HepG2 (cell line): Measurements from ENCODE around the gene CNTN4. TPM values are rescaled to one million over a fixed set of nuclear protein-coding genes. Genes with fewer than 3 reads are reported as not detected.

Experiments
- ATAC-seq: fragments of 200-7000 bp; cut with Tn5 transposase; 3 replicates; pipeline ENCODE4 v1.9.1; 2020; ENCODE audit warnings: mild to moderate bottlenecking, moderate library complexity
- BruUV-seq: library from RNA; stranded (reverse); fragments of 400-500 nt; replicated peaks from 2 replicates; lab custom pipeline; 2021; lab: Mats Ljungman, UMichigan
- CTCF ChIA-PET: fragments of 300-600 bp; formaldehyde crosslinking; extraction: SDS; loops from one replicate; lab custom pipeline; 2021; ENCODE audit warnings: low total read pairs, inconsistent platforms, low intra/inter-chr PET ratio; lab: Yijun Ruan, JAX
- POLR2A ChIA-PET: fragments of 350-600 bp; sonication (Branson Sonifier 250); formaldehyde crosslinking; loops from one replicate; lab custom pipeline; 2020; ENCODE audit warnings: antibody characterized with exemption, inconsistent platforms; lab: Yijun Ruan, JAX
- DNase-seq: peaks from one replicate; pipeline ENCODE4 v3.0.0-alpha.2; 2015; ENCODE audit warnings: low spot score
- FAIRE-seq: peaks from 3 replicates; lab custom pipeline; 2011; peaks lifted over from hg19 to GRCh38; lab: Jason Lieb, UNC
- H2AFZ ChIP-seq: one replicate; pipeline ENCODE4 v1.6.1; 2011; ENCODE audit warnings: low read length, inconsistent platforms
- H3K27ac ChIP-seq: fragments of 300-600 bp; 3 replicates; pipeline ENCODE4 v1.8.0; 2011; ENCODE audit warnings: mixed run types, mild to moderate bottlenecking, mixed read lengths, low read length, inconsistent platforms; ENCODE audit not compliant: insufficient read depth; ENCODE audit errors: extremely low read length
- H3K27me3 ChIP-seq, 2 experiments: fragments of 200-600 bp in 1 of 2; 2 replicates in 1 of 2; 3 replicates in 1 of 2; pipeline versions ENCODE4 v1.6.0 to v1.8.0; 2011; ENCODE audit warnings: low read length in 2 of 2, mild to moderate bottlenecking in 2 of 2, moderate library complexity in 2 of 2, inconsistent platforms in 1 of 2; ENCODE audit not compliant: insufficient read depth in 2 of 2, control insufficient read depth in 1 of 2
- H3K36me3 ChIP-seq, 2 experiments: fragments of 200-600 bp in 1 of 2; replicated peaks in 1 of 2; 2 replicates in 1 of 2; 3 replicates in 1 of 2; pipeline versions ENCODE4 v1.5.1 to v1.8.0; 2011; ENCODE audit warnings: low read length in 2 of 2, inconsistent platforms in 1 of 2; ENCODE audit not compliant: insufficient read depth in 2 of 2, control insufficient read depth in 1 of 2
- H3K4me1 ChIP-seq: 2 replicates; pipeline ENCODE4 v1.5.1; 2012; ENCODE audit warnings: low read length, inconsistent platforms; ENCODE audit not compliant: insufficient read depth
- H3K4me2 ChIP-seq: 2 replicates; pipeline ENCODE4 v1.6.0; 2011; ENCODE audit warnings: low read depth, low read length, inconsistent platforms
- H3K4me3 ChIP-seq, 3 experiments: fragments of 200-600 bp in 1 of 3; sonication (generic), shearing (Covaris generic) in 1 of 3; replicated peaks in 1 of 3; 2 replicates each; pipeline ENCODE4 v1.5.1; 2011 to 2016; ENCODE audit warnings: low read length in 3 of 3, inconsistent platforms in 2 of 3, low read depth in 2 of 3, mild to moderate bottlenecking in 2 of 3, control low read depth in 1 of 3, mixed read lengths in 1 of 3; ENCODE audit not compliant: insufficient read depth in 1 of 3
- H3K79me2 ChIP-seq: one replicate; pipeline ENCODE4 v1.6.1; 2011; ENCODE audit warnings: low read length, inconsistent platforms; ENCODE audit not compliant: insufficient read depth
- H3K9ac ChIP-seq: 2 replicates; pipeline ENCODE4 v1.6.0; 2011; ENCODE audit warnings: mild to moderate bottlenecking, low read depth, low read length, inconsistent platforms; ENCODE audit not compliant: insufficient read depth
- H3K9me3 ChIP-seq: 2 replicates; pipeline ENCODE4 v1.5.1; 2012; ENCODE audit warnings: mild to moderate bottlenecking, low read length
- H4K20me1 ChIP-seq: 2 replicates; pipeline ENCODE4 v1.6.0; 2011; ENCODE audit warnings: inconsistent platforms, mild to moderate bottlenecking, low read length, moderate library complexity; ENCODE audit not compliant: insufficient read depth
- EP300 ChIP-seq, 3 experiments: sonication (generic) in 1 of 3; formaldehyde crosslinking in 1 of 3; IDR thresholded peaks; 2 replicates each; pipeline versions ENCODE4 v1.5.1 to v1.6.1; 2011 to 2020; ENCODE audit warnings: low read depth in 2 of 3, low read length in 2 of 3, borderline replicate concordance in 1 of 3, improper control_type of control experiment in 1 of 3, mild to moderate bottlenecking in 1 of 3, missing genetic modification reagents in 1 of 3, moderate library complexity in 1 of 3
- KDM5B ChIP-seq: sonication (generic); formaldehyde crosslinking; IDR thresholded peaks from 2 replicates; pipeline ENCODE4 v1.4.0; 2020; ENCODE audit warnings: missing genetic modification reagents, mild to moderate bottlenecking, borderline replicate concordance
- ZNF326 ChIP-seq: sonication (generic); formaldehyde crosslinking; IDR thresholded peaks from 2 replicates; pipeline ENCODE4 v1.4.0; 2020; ENCODE audit warnings: missing genetic modification reagents, borderline replicate concordance
- ZNF501 ChIP-seq: sonication (generic); formaldehyde crosslinking; IDR thresholded peaks from 2 replicates; pipeline ENCODE4 v1.5.1; 2020; ENCODE audit warnings: mild to moderate bottlenecking, moderate library complexity, missing genetic modification reagents
- ZNF878 ChIP-seq: sonication (generic); formaldehyde crosslinking; IDR thresholded peaks from 2 replicates; pipeline ENCODE4 v1.8.1; 2023; ENCODE audit warnings: mild to moderate bottlenecking, missing genetic modification reagents, moderate library complexity
- WGBS: methylation state at CpG from one replicate; pipeline ENCODE4 v1.1.6; 2017; ENCODE audit warnings: low lambda C conversion rate; 5-methylcytosine and 5-hydroxymethylcytosine counted together
- in situ Hi-C: cut with HindIII; loops from 2 replicates; pipeline ENCODE4 v1.10.0; 2017; ENCODE audit warnings: low pct_unique_long_range_greater_than_20kb; ENCODE audit not compliant: extremely low pct_ligation_motif_present
- intact Hi-C: fragments of 100-400 bp; cut with micrococcal nuclease; formaldehyde crosslinking; loops from one replicate; pipeline ENCODE4 v1.10.0; 2022; ENCODE audit not compliant: unreplicated experiment
- polyA plus RNA-seq, 8 experiments: library from polyadenylated mRNA; depleted of rRNA in 3 of 8; stranded (reverse) in 7 of 8; unstranded in 1 of 8; fragments of >200 nt; fragmentation: Illumina TruSeq in 4 of 8; extraction: Trizol in 4 of 8; gene quantifications; 2 replicates each; pipeline versions ENCODE4 v1.2.1 to v1.2.3, GENCODE V29; 2011 to 2016; ENCODE audit warnings: low read depth in 4 of 8, missing spikeins in 1 of 8, mixed read lengths in 1 of 8; ENCODE audit not compliant: insufficient read depth in 1 of 8
- total RNA-seq, 5 experiments: library from RNA; depleted of rRNA; stranded (reverse); fragments of >200 nt; fragmentation: Illumina TruSeq; extraction: Trizol; gene quantifications; 2 replicates each; pipeline ENCODE4 v1.2.3, GENCODE V29; 2016; ENCODE audit warnings: low read depth in 1 of 5
- TF ChIP-seq, protein P1 (sequence below): sonication (generic); formaldehyde crosslinking; IDR thresholded peaks from 2 replicates; pipeline ENCODE4 v1.5.0; 2020; ENCODE audit warnings: missing genetic modification reagents
- TF ChIP-seq, protein P2 (sequence below): fragments of 450-650 bp; IDR thresholded peaks from 2 replicates; pipeline ENCODE4 v1.6.1; 2017
- TF ChIP-seq, protein P3 (sequence below): sonication (generic); formaldehyde crosslinking; IDR thresholded peaks from 2 replicates; pipeline ENCODE4 v1.8.0; 2022; ENCODE audit warnings: mild to moderate bottlenecking, missing genetic modification reagents, moderate library complexity
- TF ChIP-seq, protein P4 (sequence below): sonication (generic); formaldehyde crosslinking; IDR thresholded peaks from 2 replicates; pipeline ENCODE4 v1.4.0; 2020; ENCODE audit warnings: missing genetic modification reagents, borderline replicate concordance

Gene CNTN4
- total and polyA plus RNA-seq, 2 of the 13 experiments (the other 11 are each of a cell fraction or from before 2014, with no cell fraction given): 0.01 to 0.13 TPM

DNA sequence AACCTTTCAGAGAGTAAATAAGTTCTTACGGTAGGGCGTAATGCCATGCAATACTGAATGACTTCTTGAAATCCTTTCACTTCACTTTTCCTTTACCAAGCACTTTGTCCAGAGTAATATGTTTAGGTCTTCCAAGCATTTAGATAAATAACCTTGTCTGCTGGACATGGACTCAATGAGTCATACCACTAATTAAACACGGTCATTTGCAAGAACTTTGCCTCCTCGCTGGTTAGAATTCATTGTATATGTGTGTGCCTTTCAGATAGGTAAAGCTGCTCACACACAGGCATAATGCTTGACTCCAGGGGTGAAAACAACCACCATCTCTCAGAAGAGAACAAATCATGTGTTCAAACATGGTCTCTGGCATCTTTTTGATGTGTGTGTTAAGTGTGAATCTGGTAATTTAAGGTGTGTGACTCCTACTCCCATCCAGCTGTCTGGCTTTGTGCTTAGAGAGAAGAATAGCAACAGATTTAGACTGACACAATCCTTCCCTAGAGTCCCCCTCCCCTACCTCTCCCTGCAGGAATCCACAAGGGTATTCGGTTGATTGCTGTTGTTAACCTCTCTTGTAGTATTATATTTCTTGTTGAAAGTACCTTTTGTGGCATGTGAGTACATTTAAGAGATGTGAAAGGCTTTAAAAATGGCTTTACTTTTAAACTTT lies 419.0 kb downstream of the CNTN4 start:
- Histone ChIP-seq H3K27me3 (no peaks in the 10 kb centered on the region), H3K4me3 (no peak overlapping the region), H3K4me2 (no peak overlapping the region), H2AFZ (no peak overlapping the region), H3K9me3 (no peaks in the 10 kb centered on the region), H3K27ac (no peak overlapping the region), H3K79me2 (no peaks in the 10 kb centered on the region), H3K36me3 (no peaks in the 10 kb centered on the region), H4K20me1 (no peaks in the 10 kb centered on the region), H3K4me1 (no peaks in the 10 kb centered on the region), H3K9ac (no peak overlapping the region)
- ATAC-seq (no peak), DNase-seq (no peak), FAIRE-seq (no peak)
- 36% methylated on average over 5 of the region's 5 CpGs for WGBS
- no TSS peak for BruUV-seq
- intact Hi-C loops: no loop called here
- in situ Hi-C loops: no loop called here
- ChIA-PET CTCF (no interaction called here), POLR2A (no interaction called here)
- TF ChIP-seq ZNF501 (CRISPR knock-in tag): no peak
- no peak for TF ChIP-seq EP300 (IDR thresholded peaks at IDR 0.05; ENCODE audit: low read depth in 2 of 2, low read length in 2 of 2)
- TF ChIP-seq EP300 (CRISPR knock-in tag; IDR thresholded peaks at IDR 0.05; ENCODE audit: borderline replicate concordance): no peak
- TF ChIP-seq KDM5B: no peak
- TF ChIP-seq, protein P1, sequence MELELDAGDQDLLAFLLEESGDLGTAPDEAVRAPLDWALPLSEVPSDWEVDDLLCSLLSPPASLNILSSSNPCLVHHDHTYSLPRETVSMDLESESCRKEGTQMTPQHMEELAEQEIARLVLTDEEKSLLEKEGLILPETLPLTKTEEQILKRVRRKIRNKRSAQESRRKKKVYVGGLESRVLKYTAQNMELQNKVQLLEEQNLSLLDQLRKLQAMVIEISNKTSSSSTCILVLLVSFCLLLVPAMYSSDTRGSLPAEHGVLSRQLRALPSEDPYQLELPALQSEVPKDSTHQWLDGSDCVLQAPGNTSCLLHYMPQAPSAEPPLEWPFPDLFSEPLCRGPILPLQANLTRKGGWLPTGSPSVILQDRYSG: no peak
- TF ChIP-seq ZNF326: no peak
- TF ChIP-seq, protein P2, sequence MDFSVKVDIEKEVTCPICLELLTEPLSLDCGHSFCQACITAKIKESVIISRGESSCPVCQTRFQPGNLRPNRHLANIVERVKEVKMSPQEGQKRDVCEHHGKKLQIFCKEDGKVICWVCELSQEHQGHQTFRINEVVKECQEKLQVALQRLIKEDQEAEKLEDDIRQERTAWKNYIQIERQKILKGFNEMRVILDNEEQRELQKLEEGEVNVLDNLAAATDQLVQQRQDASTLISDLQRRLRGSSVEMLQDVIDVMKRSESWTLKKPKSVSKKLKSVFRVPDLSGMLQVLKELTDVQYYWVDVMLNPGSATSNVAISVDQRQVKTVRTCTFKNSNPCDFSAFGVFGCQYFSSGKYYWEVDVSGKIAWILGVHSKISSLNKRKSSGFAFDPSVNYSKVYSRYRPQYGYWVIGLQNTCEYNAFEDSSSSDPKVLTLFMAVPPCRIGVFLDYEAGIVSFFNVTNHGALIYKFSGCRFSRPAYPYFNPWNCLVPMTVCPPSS: no peak
- TF ChIP-seq, protein P3, sequence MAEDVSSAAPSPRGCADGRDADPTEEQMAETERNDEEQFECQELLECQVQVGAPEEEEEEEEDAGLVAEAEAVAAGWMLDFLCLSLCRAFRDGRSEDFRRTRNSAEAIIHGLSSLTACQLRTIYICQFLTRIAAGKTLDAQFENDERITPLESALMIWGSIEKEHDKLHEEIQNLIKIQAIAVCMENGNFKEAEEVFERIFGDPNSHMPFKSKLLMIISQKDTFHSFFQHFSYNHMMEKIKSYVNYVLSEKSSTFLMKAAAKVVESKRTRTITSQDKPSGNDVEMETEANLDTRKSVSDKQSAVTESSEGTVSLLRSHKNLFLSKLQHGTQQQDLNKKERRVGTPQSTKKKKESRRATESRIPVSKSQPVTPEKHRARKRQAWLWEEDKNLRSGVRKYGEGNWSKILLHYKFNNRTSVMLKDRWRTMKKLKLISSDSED: no peak
- no peak for TF ChIP-seq ZNF878
- TF ChIP-seq, protein P4, sequence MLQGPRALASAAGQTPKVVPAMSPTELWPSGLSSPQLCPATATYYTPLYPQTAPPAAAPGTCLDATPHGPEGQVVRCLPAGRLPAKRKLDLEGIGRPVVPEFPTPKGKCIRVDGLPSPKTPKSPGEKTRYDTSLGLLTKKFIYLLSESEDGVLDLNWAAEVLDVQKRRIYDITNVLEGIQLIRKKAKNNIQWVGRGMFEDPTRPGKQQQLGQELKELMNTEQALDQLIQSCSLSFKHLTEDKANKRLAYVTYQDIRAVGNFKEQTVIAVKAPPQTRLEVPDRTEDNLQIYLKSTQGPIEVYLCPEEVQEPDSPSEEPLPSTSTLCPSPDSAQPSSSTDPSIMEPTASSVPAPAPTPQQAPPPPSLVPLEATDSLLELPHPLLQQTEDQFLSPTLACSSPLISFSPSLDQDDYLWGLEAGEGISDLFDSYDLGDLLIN (CRISPR knock-in tag): no peak
